Endodermal cell (in vitro differentiated cells): ENCODE data around the gene PLSCR5. TPM values are rescaled to one million over a fixed set of nuclear protein-coding genes. Genes with fewer than 3 reads are reported as not detected.
A peak's percentile ranks its signal among the peaks of the same experiment; 100 is the strongest.

Experiments
- DNase-seq: peaks from one replicate; pipeline ENCODE4 v3.0.0-alpha.2; 2017
- H3K27ac ChIP-seq: 2 replicates; pipeline ENCODE4 v1.5.1; 2013; ENCODE audit warnings: mild to moderate bottlenecking, low read depth, low read length, moderate library complexity
- H3K27me3 ChIP-seq: 2 replicates; pipeline ENCODE4 v1.6.1; 2013; ENCODE audit warnings: mild to moderate bottlenecking, low read length, moderate library complexity; ENCODE audit not compliant: insufficient read depth, control insufficient read depth, poor library complexity, severe bottlenecking
- H3K36me3 ChIP-seq: 2 replicates; pipeline ENCODE4 v1.7.0; 2013; ENCODE audit warnings: mild to moderate bottlenecking, low read length, moderate library complexity; ENCODE audit not compliant: control insufficient read depth, insufficient read depth
- H3K4me1 ChIP-seq: one replicate; pipeline ENCODE4 v1.7.0; 2013; ENCODE audit warnings: low read length; ENCODE audit not compliant: control insufficient read depth, insufficient read depth
- H3K4me3 ChIP-seq: 2 replicates; pipeline ENCODE4 v1.5.1; 2013; ENCODE audit warnings: mild to moderate bottlenecking, low read length, moderate library complexity
- H3K9ac ChIP-seq: 2 replicates; pipeline ENCODE4 v1.6.1; 2013; ENCODE audit warnings: mild to moderate bottlenecking, low read length, moderate library complexity; ENCODE audit not compliant: poor library complexity, severe bottlenecking; ENCODE audit errors: extremely low read depth
- H3K9me3 ChIP-seq: 2 replicates; pipeline ENCODE4 v1.6.1; 2013; ENCODE audit warnings: mild to moderate bottlenecking, low read length, moderate library complexity; ENCODE audit not compliant: control insufficient read depth
- H3K27ac Mint-ChIP-seq: 2 replicates; pipeline ENCODE4 v1.8.0; 2020; ENCODE audit warnings: mixed read lengths
- H3K27me3 Mint-ChIP-seq: 2 replicates; pipeline ENCODE4 v1.8.0; 2021; ENCODE audit warnings: mild to moderate bottlenecking, mixed read lengths; ENCODE audit not compliant: insufficient read depth
- H3K36me3 Mint-ChIP-seq: 2 replicates; pipeline ENCODE4 v1.8.0; 2020; ENCODE audit warnings: low read depth, mixed read lengths
- H3K4me1 Mint-ChIP-seq: 2 replicates; pipeline ENCODE4 v1.8.0; 2020; ENCODE audit warnings: mixed read lengths
- H3K4me3 Mint-ChIP-seq: 2 replicates; pipeline ENCODE4 v1.8.0; 2020; ENCODE audit warnings: mild to moderate bottlenecking, moderate library complexity, mixed read lengths
- H3K9me3 Mint-ChIP-seq: 2 replicates; pipeline ENCODE4 v1.8.0; 2020; ENCODE audit warnings: mild to moderate bottlenecking, mixed read lengths
- CTCF ChIP-seq: fragments of 200-600 bp; sonication (generic); conservative IDR thresholded peaks from 2 replicates; pipeline ENCODE4 v1.5.0; 2021; ENCODE audit warnings: antibody characterized with exemption, mild to moderate bottlenecking
- WGBS, 2 experiments: methylation state at CpG; one replicate each; pipeline versions ENCODE4 v1.1.5 to v1.1.7; 2013; ENCODE audit warnings: missing lambda C conversion rate in 2 of 2, mixed read lengths in 1 of 2; ENCODE audit not compliant: insufficient coverage in 1 of 2, insufficient read length in 1 of 2; 5-methylcytosine and 5-hydroxymethylcytosine counted together
- total RNA-seq, 2 donors: library from RNA; stranded (reverse); fragmentation: NEBNext Ultra II Directional in 1 of 2; extraction: Animal tissue kit (Norgen Biotek cat#: 25700) in 1 of 2; gene quantifications; 2 replicates in 1 of 2; 3 replicates in 1 of 2; pipeline ENCODE4 v1.2.1, GENCODE V29; 2021

Gene PLSCR5
- total RNA-seq, 2 donors from 2014 or later = not detected

GRCh38 chr3:146539315-146539714, 65.8 kb downstream of the PLSCR5 start:
- H3K4me3 Mint-ChIP-seq = no peak overlapping the region
- Histone ChIP-seq H3K36me3 (peaks cover 76% of the 10 kb centered on the region), H3K4me1 (peaks cover 9% of the 10 kb centered on the region), H3K27me3 (no peaks in the 10 kb centered on the region), H3K9ac (no peak overlapping the region), H3K9me3 (peaks cover 42% of the 10 kb centered on the region), H3K4me3 (peak overlapping the region; percentile 95), H3K27ac (no peak overlapping the region)
- 94 to 100% methylated on average over 1 to 3 of the region's 3 CpGs for WGBS, 2 experiments
- H3K4me1 Mint-ChIP-seq = peaks cover 42% of the 10 kb centered on the region
- H3K36me3 Mint-ChIP-seq = peaks cover 71% of the 10 kb centered on the region
- H3K27ac Mint-ChIP-seq = no peak overlapping the region
- peaks cover 20% of the 10 kb centered on the region for H3K9me3 Mint-ChIP-seq
- no peaks in the 10 kb centered on the region for H3K27me3 Mint-ChIP-seq
- no peak for DNase-seq
- no peak for TF ChIP-seq CTCF

GRCh38 chr3:146537603-146538002, 67.5 kb downstream of the PLSCR5 start:
- peak overlapping the region; percentile 8 for H3K4me3 Mint-ChIP-seq
- H3K27me3 Mint-ChIP-seq = no peaks in the 10 kb centered on the region
- H3K36me3 ChIP-seq = peaks cover 93% of the 10 kb centered on the region
- H3K27ac ChIP-seq = no peak overlapping the region
- peaks cover 42% of the 10 kb centered on the region for H3K9me3 ChIP-seq
- peaks cover 77% of the 10 kb centered on the region for H3K36me3 Mint-ChIP-seq
- peak overlapping the region; percentile 74 for H3K4me3 ChIP-seq
- peak overlapping the region; percentile 56 for H3K27ac Mint-ChIP-seq
- no peaks in the 10 kb centered on the region for H3K27me3 ChIP-seq
- WGBS, 2 experiments = 97% methylated on average over 3 of the region's 3 CpGs; no CpG with 5 or more reads in 1 of the 2 experiments
- H3K4me1 Mint-ChIP-seq = peaks cover 43% of the 10 kb centered on the region
- TF ChIP-seq CTCF = no peak
- H3K9ac ChIP-seq = no peak overlapping the region
- peaks cover 9% of the 10 kb centered on the region for H3K4me1 ChIP-seq
- H3K9me3 Mint-ChIP-seq = peaks cover 20% of the 10 kb centered on the region
- DNase-seq = no peak

- Mint-ChIP-seq H3K4me3 (peak overlapping the region; percentile 8), H3K27me3 (no peaks in the 10 kb centered on the region), H3K27ac (peak overlapping the region; percentile 56), H3K4me1 (peaks cover 35% of the 10 kb centered on the region), H3K9me3 (peaks cover 20% of the 10 kb centered on the region), H3K36me3 (peaks cover 76% of the 10 kb centered on the region)
- no peak for TF ChIP-seq CTCF
- Histone ChIP-seq H3K4me1 (peaks cover 9% of the 10 kb centered on the region), H3K4me3 (peak overlapping the region; percentile 74), H3K36me3 (peaks cover 96% of the 10 kb centered on the region), H3K27me3 (no peaks in the 10 kb centered on the region), H3K9ac (no peak overlapping the region), H3K27ac (no peak overlapping the region), H3K9me3 (peaks cover 42% of the 10 kb centered on the region)
- DNase-seq = no peak
These were observed 68.5 kb downstream of the PLSCR5 start for GRCh38 chr3:146536681-146537080.

Other genes with a start within 250 kb of the PLSCR5 start
- gene PLSCR2, start 135.8 kb downstream of the PLSCR5 start, total RNA-seq = 10 to 100 TPM in 1 of 2 donors, 1 to 10 TPM in 1; 3.0 to 17.7 TPM
- 100 to 1,000 TPM; 189 to 250 TPM for gene PLSCR1, start 60.7 kb downstream of the PLSCR5 start, total RNA-seq